GM23248 (cell line): ENCODE data around the gene MAPK8.

Experiments
- EZH2 ChIP-seq: fragments of 200-600 bp; sonication (generic); IDR thresholded peaks from 2 replicates; pipeline ENCODE4 v1.6.1; 2018; ENCODE audit warnings: antibody characterized with exemption, mild to moderate bottlenecking; ENCODE audit not compliant: insufficient read depth, poor library complexity, severe bottlenecking
- EZH2phosphoT487 ChIP-seq: fragments of 200-600 bp; sonication (generic); IDR thresholded peaks from 2 replicates; pipeline ENCODE4 v1.6.1; 2018; ENCODE audit warnings: antibody characterized with exemption, moderate library complexity, mild to moderate bottlenecking, low read depth; ENCODE audit not compliant: insufficient read depth

DNA sequence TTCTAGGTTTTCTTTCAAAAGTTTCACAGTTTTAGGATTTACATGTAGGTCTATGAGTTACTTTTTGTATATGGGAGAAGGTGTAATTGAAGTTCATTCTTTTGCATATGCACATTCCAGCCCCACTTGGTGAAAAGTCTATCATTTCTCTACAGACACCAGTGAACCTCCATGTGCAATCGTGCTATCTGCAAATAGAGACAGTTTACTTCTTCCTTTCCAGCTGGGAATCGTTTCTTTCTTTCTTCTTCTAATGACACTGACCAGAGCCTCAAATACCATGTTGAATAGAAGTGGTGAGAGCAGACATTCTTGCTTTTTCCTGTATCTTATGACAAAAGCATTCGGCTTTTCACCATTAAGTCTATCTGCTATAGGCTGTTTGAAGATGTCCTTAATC lies 175.7 kb downstream of the MAPK8 start:
- TF ChIP-seq EZH2 (no peak), EZH2phosphoT487 (no peak)
